ENCODE measurements around the gene NCBP2.

The NCBP2 gene

GRCh38 chr3:196942226-196942914 lies at the start of gene NCBP2:
Gene NCBP2 (minus strand): TSS chr3:196942528. CDS start chr3:196942503, 25 bp downstream.
- peak; percentile 98 to 99 for DNase-seq (ENCODE audit: extremely low read depth in 1 of 2, low read depth in 1 of 2)

GRCh38 chr3:196991581-196992460 lies 49.5 kb upstream of the NCBP2 start:
- DNase-seq (ENCODE audit: extremely low read depth in 1 of 2, low read depth in 1 of 2), result no peak

GRCh38 chr3:196990601-196991007 lies 48.3 kb upstream of the NCBP2 start:
- DNase-seq (ENCODE audit: extremely low read depth in 1 of 2, low read depth in 1 of 2), result no peak

- no peak for DNase-seq (ENCODE audit: extremely low read depth in 1 of 2, low read depth in 1 of 2)
Measured at GRCh38 chr3:196989721-196990262, 47.5 kb upstream of the NCBP2 start.

- no peak for DNase-seq (ENCODE audit: extremely low read depth in 1 of 2, low read depth in 1 of 2)
Measured at GRCh38 chr3:196988241-196989029, 46.1 kb upstream of the NCBP2 start.

- DNase-seq (ENCODE audit: extremely low read depth in 1 of 2, low read depth in 1 of 2), result no peak
Measured at GRCh38 chr3:196987022-196987421, 44.7 kb upstream of the NCBP2 start.

GRCh38 chr3:196985954-196986885 lies 43.9 kb upstream of the NCBP2 start:
- DNase-seq (ENCODE audit: extremely low read depth in 1 of 2, low read depth in 1 of 2), result no peak

- no peak for DNase-seq (ENCODE audit: extremely low read depth in 1 of 2, low read depth in 1 of 2)
Measured at GRCh38 chr3:196985298-196985697, 43.0 kb upstream of the NCBP2 start.

GRCh38 chr3:196983186-196983585 lies 40.9 kb upstream of the NCBP2 start:
- no peak for DNase-seq (ENCODE audit: extremely low read depth in 1 of 2, low read depth in 1 of 2)

- no peak for DNase-seq (ENCODE audit: extremely low read depth in 1 of 2, low read depth in 1 of 2)
Measured at GRCh38 chr3:196981657-196982056, 39.3 kb upstream of the NCBP2 start.

- no peak for DNase-seq (ENCODE audit: extremely low read depth in 1 of 2, low read depth in 1 of 2)
Measured at GRCh38 chr3:196979545-196979944, 37.2 kb upstream of the NCBP2 start.

- DNase-seq (ENCODE audit: extremely low read depth in 1 of 2, low read depth in 1 of 2), result no peak
Measured at GRCh38 chr3:196976941-196977340, 34.6 kb upstream of the NCBP2 start.

GRCh38 chr3:196975349-196975748 lies 33.0 kb upstream of the NCBP2 start:
- DNase-seq (ENCODE audit: extremely low read depth in 1 of 2, low read depth in 1 of 2), result no peak

GRCh38 chr3:196974661-196975060 lies 32.3 kb upstream of the NCBP2 start:
- no peak for DNase-seq (ENCODE audit: extremely low read depth in 1 of 2, low read depth in 1 of 2)

- no peak for DNase-seq (ENCODE audit: extremely low read depth in 1 of 2, low read depth in 1 of 2)
Measured at GRCh38 chr3:196971094-196971698, 28.9 kb upstream of the NCBP2 start.

GRCh38 chr3:196970547-196971093 lies 28.3 kb upstream of the NCBP2 start:
- no peak for DNase-seq (ENCODE audit: extremely low read depth in 1 of 2, low read depth in 1 of 2)

GRCh38 chr3:196969660-196970546 lies 27.6 kb upstream of the NCBP2 start:
- DNase-seq (ENCODE audit: extremely low read depth in 1 of 2, low read depth in 1 of 2), result peak in 1 of 2 donors; percentile 59

GRCh38 chr3:196969134-196969659 lies 26.9 kb upstream of the NCBP2 start:
- DNase-seq (ENCODE audit: extremely low read depth in 1 of 2, low read depth in 1 of 2), result peak in 1 of 2 donors; percentile 18
